ENCODE measurements around the gene ENO1.

- TF ChIP-seq, protein P1, sequence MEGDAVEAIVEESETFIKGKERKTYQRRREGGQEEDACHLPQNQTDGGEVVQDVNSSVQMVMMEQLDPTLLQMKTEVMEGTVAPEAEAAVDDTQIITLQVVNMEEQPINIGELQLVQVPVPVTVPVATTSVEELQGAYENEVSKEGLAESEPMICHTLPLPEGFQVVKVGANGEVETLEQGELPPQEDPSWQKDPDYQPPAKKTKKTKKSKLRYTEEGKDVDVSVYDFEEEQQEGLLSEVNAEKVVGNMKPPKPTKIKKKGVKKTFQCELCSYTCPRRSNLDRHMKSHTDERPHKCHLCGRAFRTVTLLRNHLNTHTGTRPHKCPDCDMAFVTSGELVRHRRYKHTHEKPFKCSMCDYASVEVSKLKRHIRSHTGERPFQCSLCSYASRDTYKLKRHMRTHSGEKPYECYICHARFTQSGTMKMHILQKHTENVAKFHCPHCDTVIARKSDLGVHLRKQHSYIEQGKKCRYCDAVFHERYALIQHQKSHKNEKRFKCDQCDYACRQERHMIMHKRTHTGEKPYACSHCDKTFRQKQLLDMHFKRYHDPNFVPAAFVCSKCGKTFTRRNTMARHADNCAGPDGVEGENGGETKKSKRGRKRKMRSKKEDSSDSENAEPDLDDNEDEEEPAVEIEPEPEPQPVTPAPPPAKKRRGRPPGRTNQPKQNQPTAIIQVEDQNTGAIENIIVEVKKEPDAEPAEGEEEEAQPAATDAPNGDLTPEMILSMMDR (IDR thresholded peaks at IDR 0.05), result no peak
- no peak for TF ChIP-seq POLR2A (IDR thresholded peaks at IDR 0.05)
These were observed 3.1 kb downstream of the ENO1 start for GRCh38 chr1:8875216-8875861.
